ENCODE data around the gene RTN4IP1.

Gene RTN4IP1

GRCh38 chr6:106522562-106523250, 106.6 kb downstream of the RTN4IP1 start:
- DNase-seq (ENCODE audit: low read depth in 2 of 2), result no peak
